ENCODE results near the gene S100A4.

DNA sequence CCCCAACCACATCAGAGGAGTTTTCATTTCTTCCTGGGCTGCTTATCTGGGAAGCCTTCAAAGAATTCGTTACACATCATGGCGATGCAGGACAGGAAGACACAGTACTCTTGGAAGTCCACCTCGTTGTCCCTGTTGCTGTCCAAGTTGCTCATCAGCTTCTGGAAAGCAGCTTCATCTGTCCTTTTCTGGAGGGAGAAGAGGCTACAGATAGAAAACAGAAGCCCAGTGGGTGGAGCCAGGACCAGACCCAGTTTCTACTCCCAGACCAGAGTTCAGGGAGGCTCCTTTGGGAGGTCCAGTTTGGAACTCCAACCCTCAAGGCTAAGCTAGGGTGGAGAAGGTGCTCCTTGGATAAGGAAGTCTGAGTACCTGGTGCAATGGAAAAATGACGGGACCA, 1.9 kb downstream of the S100A4 start:
- TF ChIP-seq, protein P1, sequence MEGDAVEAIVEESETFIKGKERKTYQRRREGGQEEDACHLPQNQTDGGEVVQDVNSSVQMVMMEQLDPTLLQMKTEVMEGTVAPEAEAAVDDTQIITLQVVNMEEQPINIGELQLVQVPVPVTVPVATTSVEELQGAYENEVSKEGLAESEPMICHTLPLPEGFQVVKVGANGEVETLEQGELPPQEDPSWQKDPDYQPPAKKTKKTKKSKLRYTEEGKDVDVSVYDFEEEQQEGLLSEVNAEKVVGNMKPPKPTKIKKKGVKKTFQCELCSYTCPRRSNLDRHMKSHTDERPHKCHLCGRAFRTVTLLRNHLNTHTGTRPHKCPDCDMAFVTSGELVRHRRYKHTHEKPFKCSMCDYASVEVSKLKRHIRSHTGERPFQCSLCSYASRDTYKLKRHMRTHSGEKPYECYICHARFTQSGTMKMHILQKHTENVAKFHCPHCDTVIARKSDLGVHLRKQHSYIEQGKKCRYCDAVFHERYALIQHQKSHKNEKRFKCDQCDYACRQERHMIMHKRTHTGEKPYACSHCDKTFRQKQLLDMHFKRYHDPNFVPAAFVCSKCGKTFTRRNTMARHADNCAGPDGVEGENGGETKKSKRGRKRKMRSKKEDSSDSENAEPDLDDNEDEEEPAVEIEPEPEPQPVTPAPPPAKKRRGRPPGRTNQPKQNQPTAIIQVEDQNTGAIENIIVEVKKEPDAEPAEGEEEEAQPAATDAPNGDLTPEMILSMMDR (IDR thresholded peaks at IDR 0.05): no peak
- TF ChIP-seq POLR2A (IDR thresholded peaks at IDR 0.05): no peak

All from esophagus squamous epithelium (tissue), 4 donors.